Keratinocyte (primary cell): Measurements from ENCODE around the gene ST8SIA2. TPM values are rescaled to one million over a fixed set of nuclear protein-coding genes. Genes with fewer than 3 reads are reported as not detected.

Experiments
- DNase-seq: peaks from one replicate; pipeline ENCODE4 v3.0.0-alpha.2; 2011; ENCODE audit warnings: low read depth, missing footprints, low spot score
- FAIRE-seq: peaks from 2 replicates; lab custom pipeline; 2011; peaks lifted over from hg19 to GRCh38; lab: Jason Lieb, UNC
- H2AFZ ChIP-seq: 2 replicates; pipeline ENCODE4 v1.6.0; 2012; ENCODE audit warnings: low read length, control low read depth, inconsistent platforms; ENCODE audit not compliant: control insufficient read depth
- H3K27ac ChIP-seq: 2 replicates; pipeline ENCODE4 v1.5.1; 2011; ENCODE audit warnings: low read length; ENCODE audit not compliant: control insufficient read depth, insufficient read depth
- H3K27me3 ChIP-seq: 3 replicates; pipeline ENCODE4 v1.6.0; 2011; ENCODE audit warnings: low read length; ENCODE audit not compliant: control insufficient read depth, insufficient read depth; ENCODE audit errors: extremely low read depth
- H3K36me3 ChIP-seq, 2 experiments: 2 replicates in 1 of 2; 3 replicates in 1 of 2; pipeline ENCODE4 v1.5.1; 2011; ENCODE audit warnings: low read length in 2 of 2, mild to moderate bottlenecking in 1 of 2; ENCODE audit not compliant: control insufficient read depth in 2 of 2, insufficient read depth in 2 of 2; ENCODE audit errors: extremely low read depth in 1 of 2
- H3K4me1 ChIP-seq: 3 replicates; pipeline ENCODE4 v1.5.1; 2011; ENCODE audit warnings: low read length; ENCODE audit not compliant: control insufficient read depth, insufficient read depth; ENCODE audit errors: extremely low read depth
- H3K4me2 ChIP-seq: 3 replicates; pipeline ENCODE4 v1.6.0; 2011; ENCODE audit warnings: low read depth, low read length; ENCODE audit not compliant: control insufficient read depth, insufficient read depth; ENCODE audit errors: extremely low read depth
- H3K4me3 ChIP-seq, 3 experiments: fragments of 200-600 bp in 1 of 3; sonication (generic) in 1 of 3; 2 replicates in 2 of 3; 3 replicates in 1 of 3; pipeline ENCODE4 v1.5.1; 2011 to 2016; ENCODE audit warnings: low read length in 3 of 3, mild to moderate bottlenecking in 3 of 3, control low read depth in 2 of 3, inconsistent platforms in 1 of 3, low read depth in 1 of 3, mixed read lengths in 1 of 3, mixed run types in 1 of 3, moderate library complexity in 1 of 3; ENCODE audit not compliant: control insufficient read depth in 2 of 3, insufficient read depth in 2 of 3; ENCODE audit errors: extremely low read depth in 1 of 3
- H3K79me2 ChIP-seq: 2 replicates; pipeline ENCODE4 v1.6.0; 2012; ENCODE audit warnings: low read length; ENCODE audit not compliant: control insufficient read depth, insufficient read depth
- H3K9ac ChIP-seq: 3 replicates; pipeline ENCODE4 v1.6.0; 2011; ENCODE audit warnings: low read length; ENCODE audit not compliant: control insufficient read depth, insufficient read depth; ENCODE audit errors: extremely low read depth
- H3K9me1 ChIP-seq: 3 replicates; pipeline ENCODE4 v1.6.0; 2011; ENCODE audit warnings: low read length; ENCODE audit not compliant: control insufficient read depth, insufficient read depth; ENCODE audit errors: extremely low read depth
- H3K9me3 ChIP-seq: 2 replicates; pipeline ENCODE4 v1.5.1; 2012; ENCODE audit warnings: low read depth, low read length; ENCODE audit not compliant: control insufficient read depth
- H4K20me1 ChIP-seq: 3 replicates; pipeline ENCODE4 v1.6.0; 2011; ENCODE audit warnings: low read length; ENCODE audit not compliant: control insufficient read depth, insufficient read depth; ENCODE audit errors: extremely low read depth
- EZH2 ChIP-seq: IDR thresholded peaks from one replicate; pipeline ENCODE4 v1.6.1; 2012; ENCODE audit warnings: inconsistent platforms, mild to moderate bottlenecking, low read length, moderate library complexity
- dilution Hi-C: fragments of 300-500 bp; cut with MboI; formaldehyde crosslinking; loops from one replicate; pipeline ENCODE4 v1.7.0; 2020; ENCODE audit warnings: low sequenced_read_pairs; ENCODE audit not compliant: extremely low pct_ligation_motif_present
- polyA plus RNA-seq, 5 experiments: library from polyadenylated mRNA; depleted of rRNA in 3 of 5; stranded (reverse) in 3 of 5; stranded (forward) in 1 of 5; unstranded in 1 of 5; fragments of >200 nt; gene quantifications; 1 replicate in 1 of 5; 2 replicates in 3 of 5; 3 replicates in 1 of 5; pipeline versions ENCODE4 v1.2.1 to v1.2.3, GENCODE V29; 2011 to 2012; ENCODE audit warnings: missing spikeins in 2 of 5, low read depth in 1 of 5, low replicate concordance in 1 of 5
- TF ChIP-seq, protein P1 (sequence below), 3 experiments: IDR thresholded peaks in 1 of 3; conservative IDR thresholded peaks in 1 of 3; optimal IDR thresholded peaks in 1 of 3; 2 replicates in 2 of 3; 3 replicates in 1 of 3; pipeline versions ENCODE3 to v1.5.1; 2011; ENCODE audit warnings: low read length in 3 of 3, mild to moderate bottlenecking in 3 of 3, moderate library complexity in 2 of 3, control low read depth in 1 of 3, inconsistent platforms in 1 of 3; ENCODE audit not compliant: insufficient read depth in 2 of 3; ENCODE audit errors: extremely low read depth in 1 of 3

Gene ST8SIA2
- polyA plus RNA-seq, 1 donor (not counting 4 experiments of a cell fraction or from before 2014, with no cell fraction given) = 0.22 TPM

DNA sequence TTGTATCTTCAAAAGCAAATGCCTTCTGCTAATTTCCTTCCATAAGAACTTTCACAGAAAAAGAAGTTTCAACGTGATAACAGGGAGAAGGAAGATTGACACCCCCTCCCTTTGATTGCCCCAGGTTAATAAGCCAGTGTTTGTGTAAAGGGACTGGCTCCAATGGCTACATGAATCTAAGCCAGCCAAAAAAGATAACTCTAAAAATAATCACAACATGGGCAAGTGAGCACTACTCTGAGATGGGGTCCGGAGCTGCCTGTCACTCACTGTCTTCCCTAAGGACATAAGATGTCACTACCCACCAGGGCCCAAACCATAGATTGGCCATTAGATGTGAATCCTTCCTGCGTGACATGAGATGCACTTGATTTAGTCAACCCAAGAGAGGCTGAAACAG is 17.6 kb upstream of the ST8SIA2 start:
- no peak for DNase-seq
- TF ChIP-seq EZH2 = no peak
- dilution Hi-C loops = no loop called here
- Histone ChIP-seq H3K9me1 (no peaks in the 10 kb centered on the region), H3K27ac (no peak overlapping the region), H3K27me3 (no peaks in the 10 kb centered on the region), H3K4me3 (no peak overlapping the region), H3K9ac (no peak overlapping the region), H3K4me1 (peaks cover 36% of the 10 kb centered on the region), H3K79me2 (no peaks in the 10 kb centered on the region), H2AFZ (no peak overlapping the region), H3K9me3 (no peaks in the 10 kb centered on the region), H4K20me1 (no peaks in the 10 kb centered on the region), H3K4me2 (no peak overlapping the region), H3K36me3 (no peaks in the 10 kb centered on the region)
- no peak for FAIRE-seq

DNA sequence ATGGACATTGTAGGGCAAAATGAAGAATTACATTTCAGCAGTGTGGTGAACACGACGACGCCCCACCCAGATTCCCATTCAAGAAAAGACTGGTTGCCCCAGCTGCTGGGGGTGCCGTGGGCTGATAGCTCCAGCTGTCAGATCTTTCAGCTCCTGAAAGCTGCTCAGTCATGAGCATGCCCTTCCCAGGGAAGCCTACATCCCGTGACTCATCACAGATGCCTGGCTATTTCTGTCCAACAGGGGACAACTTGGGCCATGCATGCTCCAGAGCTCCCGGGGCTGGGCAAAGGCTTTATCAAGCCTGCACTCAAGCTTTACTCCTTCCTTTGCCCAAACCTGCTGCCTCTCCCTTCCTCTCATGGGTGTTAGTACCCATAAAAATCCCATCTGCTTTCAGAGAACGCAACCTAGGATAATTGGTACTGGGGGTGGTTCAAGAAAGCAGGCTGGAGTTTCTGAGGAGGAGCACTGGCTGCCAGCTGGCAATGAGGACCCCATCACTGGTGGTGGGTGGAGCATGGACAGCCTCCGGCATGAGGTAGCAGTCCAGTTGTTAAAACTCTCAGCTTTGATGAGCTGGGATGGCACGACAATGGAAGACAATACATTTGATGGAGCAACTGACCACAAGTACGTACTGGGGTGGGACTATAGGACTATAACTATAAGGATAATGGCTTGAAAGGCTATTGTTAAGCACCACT is 16.4 kb upstream of the ST8SIA2 start:
- H4K20me1 ChIP-seq = no peaks in the 10 kb centered on the region
- no peaks in the 10 kb centered on the region for H3K27me3 ChIP-seq
- no peak overlapping the region for H3K9ac ChIP-seq
- FAIRE-seq (no peak), DNase-seq (peak; percentile 63)
- no peak overlapping the region for H3K27ac ChIP-seq
- dilution Hi-C loops = no loop called here
- no peak overlapping the region for H3K4me2 ChIP-seq
- no peaks in the 10 kb centered on the region for H3K36me3 ChIP-seq
- TF ChIP-seq EZH2 = no peak
- TF ChIP-seq, protein P1, sequence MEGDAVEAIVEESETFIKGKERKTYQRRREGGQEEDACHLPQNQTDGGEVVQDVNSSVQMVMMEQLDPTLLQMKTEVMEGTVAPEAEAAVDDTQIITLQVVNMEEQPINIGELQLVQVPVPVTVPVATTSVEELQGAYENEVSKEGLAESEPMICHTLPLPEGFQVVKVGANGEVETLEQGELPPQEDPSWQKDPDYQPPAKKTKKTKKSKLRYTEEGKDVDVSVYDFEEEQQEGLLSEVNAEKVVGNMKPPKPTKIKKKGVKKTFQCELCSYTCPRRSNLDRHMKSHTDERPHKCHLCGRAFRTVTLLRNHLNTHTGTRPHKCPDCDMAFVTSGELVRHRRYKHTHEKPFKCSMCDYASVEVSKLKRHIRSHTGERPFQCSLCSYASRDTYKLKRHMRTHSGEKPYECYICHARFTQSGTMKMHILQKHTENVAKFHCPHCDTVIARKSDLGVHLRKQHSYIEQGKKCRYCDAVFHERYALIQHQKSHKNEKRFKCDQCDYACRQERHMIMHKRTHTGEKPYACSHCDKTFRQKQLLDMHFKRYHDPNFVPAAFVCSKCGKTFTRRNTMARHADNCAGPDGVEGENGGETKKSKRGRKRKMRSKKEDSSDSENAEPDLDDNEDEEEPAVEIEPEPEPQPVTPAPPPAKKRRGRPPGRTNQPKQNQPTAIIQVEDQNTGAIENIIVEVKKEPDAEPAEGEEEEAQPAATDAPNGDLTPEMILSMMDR (optimal IDR thresholded peaks at IDR 0.05 in 1 of 3, IDR thresholded peaks at IDR 0.05 in 1 of 3, conservative IDR thresholded peaks at IDR 0.05 in 1 of 3; ENCODE audit: extremely low read depth in 1 of 3, insufficient read depth in 2 of 3, low read length in 3 of 3) = peak in 1 of 3 experiments; percentile 32
- no peak overlapping the region for H3K4me3 ChIP-seq
- H3K4me1 ChIP-seq = peaks cover 36% of the 10 kb centered on the region
- H2AFZ ChIP-seq = no peak overlapping the region
- H3K9me1 ChIP-seq = no peaks in the 10 kb centered on the region
- no peaks in the 10 kb centered on the region for H3K79me2 ChIP-seq
- no peaks in the 10 kb centered on the region for H3K9me3 ChIP-seq
